GM12878 (cell line): ENCODE data around the gene ATP13A2. TPM values are rescaled to one million over a fixed set of nuclear protein-coding genes. Genes with fewer than 3 reads are reported as not detected.

Experiments used
- ATAC-seq: fragments of 200-7000 bp; cut with Tn5 transposase; 3 replicates; pipeline ENCODE4 v1.9.1; 2020; ENCODE audit warnings: mild to moderate bottlenecking, moderate library complexity
- BruUV-seq: library from RNA; stranded (reverse); fragments of 400-500 nt; replicated peaks from 2 replicates; lab custom pipeline; 2021; lab: Mats Ljungman, UMichigan
- CTCF ChIA-PET: fragments of 300-600 bp; sonication (Branson Sonifier 250); formaldehyde crosslinking; extraction: SDS; loops from one replicate; lab custom pipeline; 2021; ENCODE audit warnings: inconsistent platforms; lab: Yijun Ruan, JAX
- POLR2A ChIA-PET: fragments of 350-600 bp; formaldehyde crosslinking; extraction: SDS; loops from one replicate; lab custom pipeline; 2021; ENCODE audit warnings: inconsistent platforms; lab: Charles Lee
- RAD21 ChIA-PET: fragments of 300-600 bp; sonication (Branson Sonifier 250); formaldehyde crosslinking; loops from one replicate; lab custom pipeline; 2023; ENCODE audit warnings: antibody characterized with exemption; ENCODE audit not compliant: unreplicated experiment; lab: Charles Lee
- SMC1A ChIA-PET: fragments of 300-600 bp; sonication (Branson Sonifier 250); formaldehyde crosslinking; loops from one replicate; lab custom pipeline; 2023; ENCODE audit not compliant: unreplicated experiment, uncharacterized antibody; lab: Charles Lee
- DNase-seq: peaks from one replicate; pipeline ENCODE4 v3.0.0-alpha.2; 2011; ENCODE audit warnings: low read depth, low spot score
- FAIRE-seq: peaks from 3 replicates; lab custom pipeline; 2011; peaks lifted over from hg19 to GRCh38; lab: Jason Lieb, UNC
- H2AFZ ChIP-seq: 2 replicates; pipeline ENCODE4 v1.6.0; 2011; ENCODE audit warnings: low read depth, low read length, control low read depth; ENCODE audit not compliant: control insufficient read depth
- H3K27ac ChIP-seq: 2 replicates; pipeline ENCODE4 v1.5.1; 2011; ENCODE audit warnings: control low read depth; ENCODE audit not compliant: control insufficient read depth, insufficient read depth
- H3K27me3 ChIP-seq, 2 experiments: replicated peaks in 1 of 2; 2 replicates each; pipeline versions ENCODE4 v1.6.0 to v1.6.1; 2011; ENCODE audit warnings: low read length in 1 of 2; ENCODE audit not compliant: control insufficient read depth in 2 of 2, insufficient read depth in 2 of 2
- H3K36me3 ChIP-seq, 2 experiments: 2 replicates each; pipeline ENCODE4 v1.5.1; 2011; ENCODE audit warnings: low read length in 1 of 2; ENCODE audit not compliant: control insufficient read depth in 2 of 2, insufficient read depth in 2 of 2
- H3K4me1 ChIP-seq: 2 replicates; pipeline ENCODE4 v1.6.1; 2011; ENCODE audit warnings: mild to moderate bottlenecking, low read length, moderate library complexity, mixed read lengths; ENCODE audit not compliant: control insufficient read depth, insufficient read depth
- H3K4me2 ChIP-seq: 2 replicates; pipeline ENCODE4 v1.6.0; 2011; ENCODE audit warnings: control low read depth; ENCODE audit not compliant: control insufficient read depth, insufficient read depth
- H3K4me3 ChIP-seq: fragments of 200-600 bp; sonication (generic); 2 replicates; pipeline ENCODE4 v1.5.1; 2016
- H3K79me2 ChIP-seq: 2 replicates; pipeline ENCODE4 v1.6.0; 2011; ENCODE audit warnings: low read length; ENCODE audit not compliant: control insufficient read depth, insufficient read depth
- H3K9ac ChIP-seq: 2 replicates; pipeline ENCODE4 v1.8.0; 2011; ENCODE audit warnings: low read length, control low read depth, mixed read lengths; ENCODE audit not compliant: control insufficient read depth, insufficient read depth
- H3K9me3 ChIP-seq: replicated peaks from 3 replicates; pipeline ENCODE4 v1.5.1; 2011; ENCODE audit warnings: mild to moderate bottlenecking, low read length; ENCODE audit not compliant: control insufficient read depth, insufficient read depth
- H4K20me1 ChIP-seq: 2 replicates; pipeline ENCODE4 v1.6.0; 2011; ENCODE audit not compliant: control insufficient read depth, insufficient read depth
- CEBPB ChIP-seq, 2 experiments: fragments of 150-350 bp in 1 of 2; IDR thresholded peaks; 2 replicates each; pipeline ENCODE4 v1.6.1; 2012 to 2014; ENCODE audit warnings: low read depth in 2 of 2, low read length in 2 of 2, borderline replicate concordance in 1 of 2, inconsistent platforms in 1 of 2
- EED ChIP-seq: sonication (generic); IDR thresholded peaks from 2 replicates; pipeline ENCODE4 v1.6.1; 2016; ENCODE audit warnings: antibody characterized with exemption, low read depth
- EZH2 ChIP-seq: IDR thresholded peaks from 2 replicates; pipeline ENCODE4 v1.6.1; 2012; ENCODE audit warnings: low read depth, mild to moderate bottlenecking, control low read depth, inconsistent platforms, low read length, borderline replicate concordance; ENCODE audit not compliant: control insufficient read depth
- GABPA ChIP-seq: IDR thresholded peaks from 2 replicates; pipeline ENCODE4 v1.6.1; 2014; ENCODE audit warnings: antibody characterized with exemption, low read depth, mild to moderate bottlenecking, inconsistent platforms
- MEF2A ChIP-seq: IDR thresholded peaks from 2 replicates; pipeline ENCODE4 v1.6.1; 2011; ENCODE audit warnings: low read depth, mild to moderate bottlenecking, low read length, moderate library complexity; ENCODE audit not compliant: insufficient read depth
- MTA3 ChIP-seq: IDR thresholded peaks from 2 replicates; pipeline ENCODE4 v1.6.1; 2012; ENCODE audit warnings: low read length, inconsistent platforms, borderline replicate concordance
- NFXL1 ChIP-seq: fragments of 450-650 bp; IDR thresholded peaks from 2 replicates; pipeline ENCODE4 v1.6.1; 2017; ENCODE audit warnings: antibody characterized with exemption, mild to moderate bottlenecking, borderline replicate concordance
- NFYA ChIP-seq: IDR thresholded peaks from 2 replicates; pipeline ENCODE4 v1.6.1; 2011; ENCODE audit warnings: low read depth, mild to moderate bottlenecking, low read length, improper control_type of control experiment, borderline replicate concordance
- NR2C1 ChIP-seq: fragments of 450-650 bp; IDR thresholded peaks from 2 replicates; pipeline ENCODE4 v1.6.1; 2017; ENCODE audit warnings: antibody characterized with exemption, mild to moderate bottlenecking, moderate library complexity
- PAX5 ChIP-seq: IDR thresholded peaks from 2 replicates; pipeline ENCODE4 v1.6.1; 2011; ENCODE audit warnings: low read depth, low read length, borderline replicate concordance
- POLR2AphosphoS5 ChIP-seq: IDR thresholded peaks from 2 replicates; pipeline ENCODE4 v1.6.1; 2011; ENCODE audit warnings: mild to moderate bottlenecking, low read length, inconsistent platforms
- SIX5 ChIP-seq: IDR thresholded peaks from 2 replicates; pipeline ENCODE4 v1.6.1; 2011; ENCODE audit warnings: mild to moderate bottlenecking, low read depth, low read length, moderate library complexity; ENCODE audit not compliant: severe bottlenecking
- TCF12 ChIP-seq: IDR thresholded peaks from 2 replicates; pipeline ENCODE4 v1.6.1; 2011; ENCODE audit warnings: low read depth, mild to moderate bottlenecking, low read length
- WGBS: methylation state at CpG from one replicate; pipeline ENCODE4 v1.1.6; 2016; ENCODE audit warnings: low lambda C conversion rate; ENCODE audit not compliant: insufficient replicate concordance, insufficient coverage; ENCODE audit errors: missing lambda C conversion rate; 5-methylcytosine and 5-hydroxymethylcytosine counted together
- in situ Hi-C: fragments of 300-500 bp; cut with MboI; formaldehyde crosslinking; loops from 9 replicates; pipeline ENCODE4 v1.14.3; 2018; ENCODE audit warnings: mixed read lengths
- intact Hi-C: fragments of 100-400 bp; cut with micrococcal nuclease; formaldehyde crosslinking; loops from one replicate; pipeline ENCODE4 v1.14.2; 2022; ENCODE audit not compliant: unreplicated experiment
- polyA plus RNA-seq, 11 experiments: library from polyadenylated mRNA; depleted of rRNA in 4 of 11; unstranded in 6 of 11; stranded (reverse) in 5 of 11; fragments of >200 nt; fragmentation: Nextera tagmentation in 4 of 11; fragmentation: Illumina TruSeq in 1 of 11; extraction: Ambion mirVana in 4 of 11; extraction: Trizol in 1 of 11; gene quantifications; 1 replicate in 1 of 11; 2 replicates in 10 of 11; pipeline versions ENCODE4 v1.2.1 to v1.2.3, GENCODE V29; 2011 to 2016; ENCODE audit warnings: inconsistent platforms in 2 of 11, missing spikeins in 2 of 11, low read depth in 1 of 11
- total RNA-seq, 4 experiments: library from RNA; depleted of rRNA in 3 of 4; stranded (reverse); fragments of >200 nt in 3 of 4; fragmentation: Illumina TruSeq in 1 of 4; extraction: Trizol in 1 of 4; gene quantifications; 2 replicates each; pipeline versions ENCODE4 v1.2.1 to v1.2.3, GENCODE V29; 2013 to 2021
- TF ChIP-seq, protein P1 (sequence below): IDR thresholded peaks from 2 replicates; pipeline ENCODE4 v1.6.1; 2011; ENCODE audit warnings: low read depth, low read length, improper control_type of control experiment, borderline replicate concordance
- TF ChIP-seq, protein P2 (sequence below): fragments of 450-650 bp; IDR thresholded peaks from 2 replicates; pipeline ENCODE4 v1.6.1; 2017; ENCODE audit warnings: antibody characterized with exemption, mild to moderate bottlenecking, moderate library complexity
- TF ChIP-seq, protein P3 (sequence below): fragments of 450-650 bp; IDR thresholded peaks from 2 replicates; pipeline ENCODE4 v1.6.1; 2017; ENCODE audit warnings: mild to moderate bottlenecking

Gene ATP13A2
- total and polyA plus RNA-seq, 10 of the 15 experiments (the other 5 are each of a cell fraction or from before 2014, with no cell fraction given), result 0.24 to 30.5 (median 8.0) TPM

DNA sequence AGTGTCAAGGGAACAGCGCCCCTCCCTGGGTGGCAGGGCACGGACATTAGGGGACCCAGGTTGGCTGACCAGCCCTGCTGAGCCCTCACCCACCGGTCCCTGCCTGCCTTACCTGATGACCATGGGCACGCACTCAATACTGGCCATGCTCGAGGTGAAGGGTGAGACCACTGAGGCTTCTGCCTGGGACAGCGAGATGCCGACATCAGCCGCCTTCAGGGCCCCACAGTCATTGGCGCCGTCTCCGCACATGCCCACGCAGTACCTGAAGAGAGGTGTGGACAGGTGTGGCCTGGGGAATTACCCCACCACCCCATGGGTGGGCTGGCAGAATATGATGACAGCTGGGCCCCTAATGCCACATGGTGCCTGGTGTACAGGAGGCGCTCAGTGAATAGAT lies 23.5 kb downstream of the ATP13A2 start:
- Histone ChIP-seq H3K9ac (no peak overlapping the region), H3K79me2 (no peaks in the 10 kb centered on the region), H4K20me1 (no peaks in the 10 kb centered on the region), H3K27ac (no peak overlapping the region), H3K4me2 (no peak overlapping the region), H2AFZ (no peak overlapping the region), H3K36me3 (no peaks in the 10 kb centered on the region), H3K9me3 (no peaks in the 10 kb centered on the region), H3K4me1 (no peaks in the 10 kb centered on the region), H3K4me3 (no peak overlapping the region), H3K27me3 (no peaks in the 10 kb centered on the region)
- intact Hi-C loops, result no loop called here
- in situ Hi-C loops, result no loop called here
- TF ChIP-seq, protein P1, sequence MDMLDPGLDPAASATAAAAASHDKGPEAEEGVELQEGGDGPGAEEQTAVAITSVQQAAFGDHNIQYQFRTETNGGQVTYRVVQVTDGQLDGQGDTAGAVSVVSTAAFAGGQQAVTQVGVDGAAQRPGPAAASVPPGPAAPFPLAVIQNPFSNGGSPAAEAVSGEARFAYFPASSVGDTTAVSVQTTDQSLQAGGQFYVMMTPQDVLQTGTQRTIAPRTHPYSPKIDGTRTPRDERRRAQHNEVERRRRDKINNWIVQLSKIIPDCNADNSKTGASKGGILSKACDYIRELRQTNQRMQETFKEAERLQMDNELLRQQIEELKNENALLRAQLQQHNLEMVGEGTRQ, result no peak
- TF ChIP-seq CEBPB (IDR thresholded peaks at IDR 0.05; ENCODE audit: borderline replicate concordance in 1 of 2, low read depth in 2 of 2, low read length in 2 of 2) (no peak), NFXL1 (no peak), POLR2AphosphoS5 (no peak), MEF2A (no peak), SIX5 (no peak), EED (no peak), TCF12 (no peak), MTA3 (no peak), GABPA (no peak), EZH2 (no peak), NFYA (no peak), NR2C1 (no peak), PAX5 (no peak)
- TF ChIP-seq, protein P2, sequence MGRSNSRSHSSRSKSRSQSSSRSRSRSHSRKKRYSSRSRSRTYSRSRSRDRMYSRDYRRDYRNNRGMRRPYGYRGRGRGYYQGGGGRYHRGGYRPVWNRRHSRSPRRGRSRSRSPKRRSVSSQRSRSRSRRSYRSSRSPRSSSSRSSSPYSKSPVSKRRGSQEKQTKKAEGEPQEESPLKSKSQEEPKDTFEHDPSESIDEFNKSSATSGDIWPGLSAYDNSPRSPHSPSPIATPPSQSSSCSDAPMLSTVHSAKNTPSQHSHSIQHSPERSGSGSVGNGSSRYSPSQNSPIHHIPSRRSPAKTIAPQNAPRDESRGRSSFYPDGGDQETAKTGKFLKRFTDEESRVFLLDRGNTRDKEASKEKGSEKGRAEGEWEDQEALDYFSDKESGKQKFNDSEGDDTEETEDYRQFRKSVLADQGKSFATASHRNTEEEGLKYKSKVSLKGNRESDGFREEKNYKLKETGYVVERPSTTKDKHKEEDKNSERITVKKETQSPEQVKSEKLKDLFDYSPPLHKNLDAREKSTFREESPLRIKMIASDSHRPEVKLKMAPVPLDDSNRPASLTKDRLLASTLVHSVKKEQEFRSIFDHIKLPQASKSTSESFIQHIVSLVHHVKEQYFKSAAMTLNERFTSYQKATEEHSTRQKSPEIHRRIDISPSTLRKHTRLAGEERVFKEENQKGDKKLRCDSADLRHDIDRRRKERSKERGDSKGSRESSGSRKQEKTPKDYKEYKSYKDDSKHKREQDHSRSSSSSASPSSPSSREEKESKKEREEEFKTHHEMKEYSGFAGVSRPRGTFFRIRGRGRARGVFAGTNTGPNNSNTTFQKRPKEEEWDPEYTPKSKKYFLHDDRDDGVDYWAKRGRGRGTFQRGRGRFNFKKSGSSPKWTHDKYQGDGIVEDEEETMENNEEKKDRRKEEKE, result no peak
- TF ChIP-seq, protein P3, sequence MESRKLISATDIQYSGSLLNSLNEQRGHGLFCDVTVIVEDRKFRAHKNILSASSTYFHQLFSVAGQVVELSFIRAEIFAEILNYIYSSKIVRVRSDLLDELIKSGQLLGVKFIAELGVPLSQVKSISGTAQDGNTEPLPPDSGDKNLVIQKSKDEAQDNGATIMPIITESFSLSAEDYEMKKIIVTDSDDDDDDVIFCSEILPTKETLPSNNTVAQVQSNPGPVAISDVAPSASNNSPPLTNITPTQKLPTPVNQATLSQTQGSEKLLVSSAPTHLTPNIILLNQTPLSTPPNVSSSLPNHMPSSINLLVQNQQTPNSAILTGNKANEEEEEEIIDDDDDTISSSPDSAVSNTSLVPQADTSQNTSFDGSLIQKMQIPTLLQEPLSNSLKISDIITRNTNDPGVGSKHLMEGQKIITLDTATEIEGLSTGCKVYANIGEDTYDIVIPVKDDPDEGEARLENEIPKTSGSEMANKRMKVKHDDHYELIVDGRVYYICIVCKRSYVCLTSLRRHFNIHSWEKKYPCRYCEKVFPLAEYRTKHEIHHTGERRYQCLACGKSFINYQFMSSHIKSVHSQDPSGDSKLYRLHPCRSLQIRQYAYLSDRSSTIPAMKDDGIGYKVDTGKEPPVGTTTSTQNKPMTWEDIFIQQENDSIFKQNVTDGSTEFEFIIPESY, result no peak
- BruUV-seq, result no TSS peak
- SMC1A ChIA-PET, result no interaction called here
- DNase-seq (no peak), FAIRE-seq (no peak), ATAC-seq (no peak)
- 80% methylated on average over 13 of the region's 13 CpGs for WGBS
- RAD21 ChIA-PET, result no interaction called here
- POLR2A ChIA-PET, result no interaction called here
- CTCF ChIA-PET, result interaction anchor here (0.6 kb wide), 1 partner anchor 29 kb away, joined by 3 read pairs; no protein-coding TSS in a partner anchor
